PFSK-1 (cell line): ENCODE measurements around the gene TMEM143.

Experiments
- POLR2AphosphoS5 ChIP-seq: IDR thresholded peaks from 2 replicates; pipeline ENCODE4 v1.6.1; 2012; ENCODE audit warnings: low read depth, mild to moderate bottlenecking, control low read depth, low read length, moderate library complexity
- SIN3A ChIP-seq: IDR thresholded peaks from 2 replicates; pipeline ENCODE4 v1.6.1; 2012; ENCODE audit warnings: mild to moderate bottlenecking, low read length, moderate library complexity, borderline replicate concordance; ENCODE audit not compliant: insufficient read depth
- TAF1 ChIP-seq: IDR thresholded peaks from 2 replicates; pipeline ENCODE4 v1.6.1; 2012; ENCODE audit warnings: low read length, control low read depth, borderline replicate concordance; ENCODE audit not compliant: insufficient read depth
- TF ChIP-seq, protein P1 (sequence below), 2 experiments: IDR thresholded peaks; 2 replicates each; pipeline versions ENCODE4 v1.6.1 to v1.8.0; 2011 to 2012; ENCODE audit warnings: low read depth in 2 of 2, low read length in 2 of 2, control low read depth in 1 of 2, inconsistent platforms in 1 of 2, mild to moderate bottlenecking in 1 of 2, moderate library complexity in 1 of 2; ENCODE audit not compliant: insufficient read depth in 1 of 2

DNA sequence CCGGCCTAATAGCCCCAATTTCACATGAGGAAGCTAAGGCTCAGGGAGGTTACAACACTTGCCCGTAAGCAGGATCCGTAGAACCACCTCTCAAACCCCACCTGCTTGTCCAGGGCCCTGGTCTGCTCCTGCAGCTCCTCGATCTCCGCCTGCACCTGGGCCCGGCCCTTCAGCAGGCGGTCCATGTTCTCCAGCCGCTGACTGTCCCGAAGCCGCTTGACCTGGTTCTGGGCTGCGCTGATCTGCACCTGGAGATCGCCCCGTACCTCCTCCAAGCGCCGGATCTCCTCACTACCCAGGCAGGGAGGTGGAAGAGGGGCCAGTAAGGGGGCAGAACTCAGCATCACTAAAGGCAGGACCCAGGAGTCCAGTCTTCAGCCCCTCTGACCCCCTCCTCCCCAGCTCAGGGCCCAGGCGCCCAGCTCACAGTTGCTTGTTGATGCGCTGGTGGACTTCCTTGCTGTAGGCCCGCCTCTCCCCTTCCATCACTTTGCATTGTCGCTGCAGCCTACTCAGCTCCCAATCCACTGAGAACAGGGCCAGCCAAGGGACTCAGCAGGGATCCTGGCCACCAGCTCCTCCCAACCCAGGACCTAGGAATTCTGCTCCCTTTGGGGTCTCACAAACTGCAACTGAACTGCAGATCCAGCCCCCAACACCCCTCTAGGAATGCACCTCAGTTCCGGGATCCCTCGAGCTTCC, 45.3 kb downstream of the TMEM143 start:
- TF ChIP-seq POLR2AphosphoS5 (no peak), TAF1 (no peak), SIN3A (no peak)
- TF ChIP-seq, protein P1, sequence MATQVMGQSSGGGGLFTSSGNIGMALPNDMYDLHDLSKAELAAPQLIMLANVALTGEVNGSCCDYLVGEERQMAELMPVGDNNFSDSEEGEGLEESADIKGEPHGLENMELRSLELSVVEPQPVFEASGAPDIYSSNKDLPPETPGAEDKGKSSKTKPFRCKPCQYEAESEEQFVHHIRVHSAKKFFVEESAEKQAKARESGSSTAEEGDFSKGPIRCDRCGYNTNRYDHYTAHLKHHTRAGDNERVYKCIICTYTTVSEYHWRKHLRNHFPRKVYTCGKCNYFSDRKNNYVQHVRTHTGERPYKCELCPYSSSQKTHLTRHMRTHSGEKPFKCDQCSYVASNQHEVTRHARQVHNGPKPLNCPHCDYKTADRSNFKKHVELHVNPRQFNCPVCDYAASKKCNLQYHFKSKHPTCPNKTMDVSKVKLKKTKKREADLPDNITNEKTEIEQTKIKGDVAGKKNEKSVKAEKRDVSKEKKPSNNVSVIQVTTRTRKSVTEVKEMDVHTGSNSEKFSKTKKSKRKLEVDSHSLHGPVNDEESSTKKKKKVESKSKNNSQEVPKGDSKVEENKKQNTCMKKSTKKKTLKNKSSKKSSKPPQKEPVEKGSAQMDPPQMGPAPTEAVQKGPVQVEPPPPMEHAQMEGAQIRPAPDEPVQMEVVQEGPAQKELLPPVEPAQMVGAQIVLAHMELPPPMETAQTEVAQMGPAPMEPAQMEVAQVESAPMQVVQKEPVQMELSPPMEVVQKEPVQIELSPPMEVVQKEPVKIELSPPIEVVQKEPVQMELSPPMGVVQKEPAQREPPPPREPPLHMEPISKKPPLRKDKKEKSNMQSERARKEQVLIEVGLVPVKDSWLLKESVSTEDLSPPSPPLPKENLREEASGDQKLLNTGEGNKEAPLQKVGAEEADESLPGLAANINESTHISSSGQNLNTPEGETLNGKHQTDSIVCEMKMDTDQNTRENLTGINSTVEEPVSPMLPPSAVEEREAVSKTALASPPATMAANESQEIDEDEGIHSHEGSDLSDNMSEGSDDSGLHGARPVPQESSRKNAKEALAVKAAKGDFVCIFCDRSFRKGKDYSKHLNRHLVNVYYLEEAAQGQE (IDR thresholded peaks at IDR 0.05; ENCODE audit: insufficient read depth in 1 of 2, low read depth in 2 of 2, low read length in 2 of 2) = no peak
